SJSA1 (cell line): ENCODE data around the gene EXOC4. TPM values are rescaled to one million over a fixed set of nuclear protein-coding genes. Genes with fewer than 3 reads are reported as not detected.
A peak's percentile ranks its signal among the peaks of the same experiment; 100 is the strongest.
"Not testable (repeated sequence)": the region's sequence is repeated elsewhere in the genome, so short reads cannot be mapped to it uniquely, and the experiment has no call there.

Source experiments
- DNase-seq, 2 experiments: peaks; one replicate each; pipeline ENCODE4 v3.0.0-alpha.2; 2015 to 2020; ENCODE audit warnings: low spot score in 2 of 2, low read depth in 1 of 2
- H3K27ac ChIP-seq: fragments of 250-450 bp; sonication (Bioruptor Pico); 2 replicates; pipeline ENCODE4 v1.5.1; 2020; ENCODE audit warnings: mild to moderate bottlenecking, moderate library complexity
- H3K27me3 ChIP-seq: fragments of 250-450 bp; sonication (Bioruptor Pico); replicated peaks from 2 replicates; pipeline ENCODE4 v1.5.1; 2020; ENCODE audit warnings: mild to moderate bottlenecking, moderate library complexity
- H3K36me3 ChIP-seq: fragments of 250-450 bp; sonication (Bioruptor Pico); 2 replicates; pipeline ENCODE4 v1.5.1; 2020; ENCODE audit warnings: mild to moderate bottlenecking
- H3K4me1 ChIP-seq: fragments of 250-450 bp; sonication (Bioruptor Pico); replicated peaks from 2 replicates; pipeline ENCODE4 v1.6.1; 2021; ENCODE audit warnings: mild to moderate bottlenecking
- H3K4me3 ChIP-seq: fragments of 250-450 bp; sonication (Bioruptor Pico); 2 replicates; pipeline ENCODE4 v1.5.1; 2020; ENCODE audit warnings: mild to moderate bottlenecking
- H3K9me3 ChIP-seq: fragments of 250-450 bp; sonication (Bioruptor Pico); replicated peaks from 2 replicates; pipeline ENCODE4 v1.5.1; 2020; ENCODE audit warnings: mild to moderate bottlenecking
- total RNA-seq: library from RNA; depleted of rRNA; stranded (reverse); fragments of >200 nt; shearing (Covaris generic); gene quantifications from 2 replicates; pipeline ENCODE4 v1.2.3, GENCODE V29; 2014

Gene EXOC4
- total RNA-seq, 1 experiment from 2014 or later, result 38.5 TPM

DNA sequence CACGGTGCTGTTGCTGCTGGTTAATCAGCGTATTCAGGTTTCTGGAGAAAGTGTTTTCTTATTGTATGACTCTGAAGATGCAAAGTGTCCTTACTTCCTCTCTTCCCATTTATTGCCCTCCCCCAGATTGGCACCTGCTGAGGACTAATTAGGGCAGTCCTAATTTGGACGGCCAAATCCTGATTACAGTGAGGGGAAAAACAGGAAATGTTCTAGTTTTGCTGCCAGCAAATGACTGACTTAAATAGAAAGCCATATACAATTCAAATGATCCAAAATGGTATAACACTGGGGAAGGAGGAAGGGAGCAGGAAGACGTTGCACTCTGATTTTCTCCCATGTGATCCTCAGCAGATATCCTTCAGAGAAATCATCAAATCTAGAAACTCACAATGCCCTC is 651.9 kb downstream of the EXOC4 start:
- H3K9me3 ChIP-seq, result no peaks in the 10 kb centered on the region; the same call in 1 of the 2 replicates
- no peaks in the 10 kb centered on the region for H3K36me3 ChIP-seq
- H3K27ac ChIP-seq, result no peak overlapping the region
- H3K4me1 ChIP-seq, result no peaks in the 10 kb centered on the region
- H3K4me3 ChIP-seq, result no peak overlapping the region
- DNase-seq, result no peak
- no peaks in the 10 kb centered on the region for H3K27me3 ChIP-seq

DNA sequence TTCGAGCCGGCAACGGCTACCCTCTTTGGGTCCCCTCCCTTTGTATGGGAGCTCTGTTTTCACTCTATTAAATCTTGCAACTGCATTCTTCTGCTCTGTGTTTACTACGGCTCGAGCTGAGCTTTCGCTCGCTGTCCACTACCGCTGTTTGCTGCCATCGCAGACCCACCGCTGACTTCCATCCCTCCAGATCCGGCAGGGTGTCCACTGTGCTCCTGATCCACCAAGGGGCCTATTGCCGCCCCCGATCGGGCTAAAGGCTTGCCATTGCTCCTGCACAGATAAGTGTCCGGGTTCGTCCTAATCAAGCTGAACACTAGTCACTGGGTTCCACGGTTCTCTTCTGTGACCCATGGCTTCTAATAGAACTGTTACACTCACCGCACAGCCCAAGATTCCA is 653.7 kb downstream of the EXOC4 start:
- not testable (repeated sequence) for H3K4me3 ChIP-seq, H3K9me3 ChIP-seq, H3K36me3 ChIP-seq, H3K27ac ChIP-seq, H3K4me1 ChIP-seq, DNase-seq, H3K27me3 ChIP-seq

GRCh38 chr7:133910761-133911160 is 657.9 kb downstream of the EXOC4 start:
- Histone ChIP-seq H3K4me3 (no peak overlapping the region), H3K9me3 (no peaks in the 10 kb centered on the region), H3K36me3 (no peaks in the 10 kb centered on the region), H3K27ac (no peak overlapping the region), H3K27me3 (no peaks in the 10 kb centered on the region), H3K4me1 (no peaks in the 10 kb centered on the region)
- DNase-seq, result no peak

DNA sequence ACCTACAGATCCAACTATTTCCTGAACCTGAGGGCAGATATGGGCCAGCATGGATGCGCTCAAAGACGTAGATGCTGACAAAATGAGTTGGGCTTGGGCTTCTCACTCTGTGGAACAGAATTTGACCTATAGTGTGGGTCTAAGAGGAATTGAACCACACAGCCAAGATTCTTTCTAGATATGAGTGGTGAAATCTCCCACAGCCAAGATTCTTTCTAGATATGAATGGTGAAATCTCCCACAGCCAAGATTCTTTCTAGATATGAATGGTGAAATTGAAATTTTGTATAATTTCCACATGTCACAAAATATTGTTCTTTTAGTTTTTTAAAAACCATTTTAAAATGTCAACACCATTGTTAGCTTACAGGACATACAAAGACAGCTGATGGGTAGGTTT is 658.8 kb downstream of the EXOC4 start:
- no peaks in the 10 kb centered on the region for H3K36me3 ChIP-seq
- no peaks in the 10 kb centered on the region for H3K4me1 ChIP-seq
- H3K9me3 ChIP-seq, result no peaks in the 10 kb centered on the region
- DNase-seq, result no peak
- H3K4me3 ChIP-seq, result no peak overlapping the region
- H3K27ac ChIP-seq, result no peak overlapping the region
- no peaks in the 10 kb centered on the region for H3K27me3 ChIP-seq

DNA sequence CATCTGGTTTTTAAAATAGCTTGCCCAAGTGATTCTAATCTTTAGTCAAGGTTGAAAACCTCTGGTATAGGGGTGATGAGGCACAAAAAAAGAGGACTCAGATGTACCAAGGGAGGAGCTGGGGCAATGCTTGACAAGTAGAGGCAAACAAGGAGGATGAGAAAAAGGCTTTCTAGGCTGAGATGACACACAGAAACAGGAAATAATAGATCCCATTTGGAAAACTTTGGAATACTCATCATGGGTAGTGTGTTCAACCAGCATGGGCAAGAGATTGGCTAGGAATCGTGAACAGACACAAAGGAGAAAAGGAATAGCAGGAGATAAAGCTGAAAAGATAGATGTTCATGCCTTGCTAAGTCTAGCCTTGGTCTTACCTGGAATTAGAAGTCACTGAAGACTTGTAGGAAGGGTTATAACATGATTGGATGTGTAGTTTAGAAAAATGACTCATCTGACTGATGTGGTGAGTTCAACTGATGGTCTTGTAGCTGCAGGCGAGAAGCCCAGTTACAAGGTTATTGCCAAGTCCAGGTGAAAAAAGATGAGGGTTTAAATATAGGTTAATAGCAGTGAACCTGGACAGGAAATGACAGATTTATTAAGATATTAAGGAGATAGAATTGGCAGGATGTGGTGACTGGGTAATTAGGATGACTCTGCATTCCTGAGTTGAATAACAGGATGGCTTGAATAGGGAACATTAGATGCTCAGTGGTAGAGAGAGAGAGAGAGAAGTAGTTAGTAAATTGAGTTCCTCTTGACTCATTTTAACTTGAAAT is 660.2 kb downstream of the EXOC4 start:
- H3K4me1 ChIP-seq, result no peaks in the 10 kb centered on the region
- no peak overlapping the region for H3K27ac ChIP-seq
- H3K36me3 ChIP-seq, result no peaks in the 10 kb centered on the region
- peak in 1 of 2 experiments; percentile 5 for DNase-seq
- no peaks in the 10 kb centered on the region for H3K27me3 ChIP-seq
- no peaks in the 10 kb centered on the region for H3K9me3 ChIP-seq
- no peak overlapping the region for H3K4me3 ChIP-seq

GRCh38 chr7:133916621-133917020 is 663.7 kb downstream of the EXOC4 start:
- no peak overlapping the region for H3K27ac ChIP-seq
- H3K4me1 ChIP-seq, result no peaks in the 10 kb centered on the region

GRCh38 chr7:133919810-133920209 is 666.9 kb downstream of the EXOC4 start:
- H3K27me3 ChIP-seq, result no peaks in the 10 kb centered on the region
- no peaks in the 10 kb centered on the region for H3K9me3 ChIP-seq
- no peaks in the 10 kb centered on the region for H3K36me3 ChIP-seq
- DNase-seq, result no peak
- H3K27ac ChIP-seq, result no peak overlapping the region
- H3K4me3 ChIP-seq, result no peak overlapping the region
- H3K4me1 ChIP-seq, result no peaks in the 10 kb centered on the region

More at GRCh38 chr7:133916621-133917020, 663.7 kb downstream of the EXOC4 start:
- no peak for DNase-seq
- Histone ChIP-seq H3K36me3 (no peaks in the 10 kb centered on the region), H3K27me3 (no peaks in the 10 kb centered on the region), H3K9me3 (no peaks in the 10 kb centered on the region), H3K4me3 (no peak overlapping the region)

- no peaks in the 10 kb centered on the region for H3K9me3 ChIP-seq
- no peak for DNase-seq
- no peaks in the 10 kb centered on the region for H3K4me1 ChIP-seq
- no peak overlapping the region for H3K27ac ChIP-seq
- no peaks in the 10 kb centered on the region for H3K36me3 ChIP-seq
- H3K4me3 ChIP-seq, result no peak overlapping the region
- H3K27me3 ChIP-seq, result no peaks in the 10 kb centered on the region
Observed at GRCh38 chr7:133921635-133922182, 668.8 kb downstream of the EXOC4 start.

- no peak for DNase-seq
- Histone ChIP-seq H3K4me1 (no peaks in the 10 kb centered on the region), H3K9me3 (no peaks in the 10 kb centered on the region), H3K4me3 (no peak overlapping the region), H3K36me3 (no peaks in the 10 kb centered on the region), H3K27me3 (no peaks in the 10 kb centered on the region), H3K27ac (no peak overlapping the region)
Observed at GRCh38 chr7:133923974-133924373, 671.1 kb downstream of the EXOC4 start.

DNA sequence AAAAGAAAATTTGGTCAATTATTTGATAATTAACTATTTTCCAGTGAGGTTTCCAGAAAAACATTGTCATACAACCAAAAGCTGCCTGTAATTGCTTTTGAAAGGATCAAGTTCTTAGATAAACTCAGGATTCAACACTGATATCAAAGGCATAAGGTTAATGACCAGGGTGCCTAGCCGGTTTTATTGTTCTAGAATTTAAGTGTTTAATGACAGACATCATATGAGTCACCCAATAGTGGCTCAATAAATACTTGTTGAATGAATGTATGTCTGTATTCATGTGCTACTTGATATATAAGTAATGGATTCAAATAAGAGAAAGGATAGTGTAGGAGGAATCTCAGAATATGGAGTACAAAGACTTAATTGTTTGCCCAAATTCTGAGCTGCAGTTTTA is 678.2 kb downstream of the EXOC4 start:
- H3K27me3 ChIP-seq, result no peaks in the 10 kb centered on the region
- no peaks in the 10 kb centered on the region for H3K9me3 ChIP-seq
- H3K4me3 ChIP-seq, result no peak overlapping the region
- DNase-seq, result no peak
- no peak overlapping the region for H3K27ac ChIP-seq
- no peaks in the 10 kb centered on the region for H3K36me3 ChIP-seq
- H3K4me1 ChIP-seq, result peaks cover 2% of the 10 kb centered on the region

GRCh38 chr7:133932591-133932990 is 679.7 kb downstream of the EXOC4 start:
- no peak for DNase-seq
- H3K27ac ChIP-seq, result no peak overlapping the region
- H3K27me3 ChIP-seq, result no peaks in the 10 kb centered on the region
- no peaks in the 10 kb centered on the region for H3K36me3 ChIP-seq
- H3K9me3 ChIP-seq, result no peaks in the 10 kb centered on the region
- H3K4me1 ChIP-seq, result peaks cover 6% of the 10 kb centered on the region
- no peak overlapping the region for H3K4me3 ChIP-seq

- DNase-seq, result no peak
- H3K27ac ChIP-seq, result no peak overlapping the region
- H3K27me3 ChIP-seq, result no peaks in the 10 kb centered on the region
- H3K36me3 ChIP-seq, result no peaks in the 10 kb centered on the region
- no peaks in the 10 kb centered on the region for H3K9me3 ChIP-seq
- no peak overlapping the region for H3K4me3 ChIP-seq
- H3K4me1 ChIP-seq, result peaks cover 6% of the 10 kb centered on the region
Observed at GRCh38 chr7:133934262-133934976, 681.5 kb downstream of the EXOC4 start.

- Histone ChIP-seq H3K27me3 (no peaks in the 10 kb centered on the region), H3K27ac (no peak overlapping the region), H3K9me3 (no peaks in the 10 kb centered on the region), H3K4me1 (peaks cover 6% of the 10 kb centered on the region), H3K4me3 (no peak overlapping the region), H3K36me3 (no peaks in the 10 kb centered on the region)
- no peak for DNase-seq
Observed at GRCh38 chr7:133934977-133935330, 682.1 kb downstream of the EXOC4 start.

DNA sequence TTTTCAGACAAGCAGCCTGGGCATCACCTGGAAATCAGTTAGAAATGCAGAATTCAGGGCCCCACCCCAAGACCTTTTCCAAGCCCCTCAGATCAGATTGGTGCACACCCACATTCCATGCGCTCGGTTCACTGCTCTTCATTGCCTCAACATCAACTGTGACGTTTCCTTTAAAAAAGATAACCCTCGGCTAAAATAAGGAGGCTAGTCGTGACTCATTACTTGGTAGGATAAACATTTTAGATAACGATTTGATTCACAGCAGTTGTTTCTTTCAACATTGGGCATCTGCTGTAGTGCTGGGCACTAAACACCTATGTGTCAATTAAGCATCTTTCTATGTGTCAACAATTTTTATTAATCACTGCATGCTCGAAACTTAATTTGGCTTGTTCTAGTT is 683.2 kb downstream of the EXOC4 start:
- Histone ChIP-seq H3K4me1 (peaks cover 6% of the 10 kb centered on the region), H3K4me3 (no peak overlapping the region), H3K27me3 (no peaks in the 10 kb centered on the region), H3K36me3 (no peaks in the 10 kb centered on the region), H3K27ac (no peak overlapping the region), H3K9me3 (no peaks in the 10 kb centered on the region)
- peak in 1 of 2 experiments; percentile 8 for DNase-seq
